ENCODE measurements around the gene ITGA1. TPM values are rescaled to one million over a fixed set of nuclear protein-coding genes. Genes with fewer than 3 reads are reported as not detected.

Gene ITGA1
- total RNA-seq, 4 donors from 2014 or later, result 228 to 302 (median 235) TPM

DNA sequence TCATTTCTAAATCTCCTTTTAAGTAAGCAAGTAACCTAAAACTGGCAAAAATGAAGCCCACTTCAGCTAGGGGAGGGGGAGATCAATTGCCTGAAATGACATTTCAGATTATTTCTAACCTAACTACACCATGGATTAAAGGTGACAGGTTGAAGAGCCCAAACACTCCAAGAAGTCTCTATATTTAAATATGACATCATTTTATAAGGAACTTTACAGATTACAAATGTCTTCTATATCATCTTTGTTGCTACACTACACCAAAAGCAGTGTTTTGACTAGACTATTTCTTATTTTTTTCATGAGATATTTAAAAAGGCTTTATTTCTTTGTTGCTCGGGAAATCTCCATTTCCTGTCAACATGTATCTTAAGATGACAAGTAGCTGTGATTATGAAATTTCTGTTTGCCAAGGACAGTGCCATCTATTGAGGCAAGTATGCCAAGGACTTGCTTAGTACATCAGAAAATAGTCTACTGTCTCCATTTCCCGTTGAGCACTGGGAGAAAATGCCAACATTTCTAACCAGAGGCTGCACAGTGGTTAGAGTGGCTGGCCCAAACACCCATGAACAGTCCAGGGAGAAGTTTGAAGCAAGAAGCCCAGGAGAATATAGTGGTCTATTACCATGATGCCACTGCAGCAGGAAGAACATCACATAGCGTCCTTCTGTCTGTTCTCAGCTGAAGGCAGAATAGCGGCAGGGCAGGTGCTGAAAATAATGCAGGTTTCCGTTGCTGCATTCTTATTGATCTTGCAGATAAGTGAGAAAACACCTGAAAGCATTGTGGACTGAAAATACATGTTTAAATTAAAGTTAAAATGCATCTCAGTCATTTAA lies 108.1 kb downstream of the ITGA1 start:
- Histone ChIP-seq H3K27me3 (no peaks in the 10 kb centered on the region), H3K9me3 (no peaks in the 10 kb centered on the region), H3K27ac (replicated peaks in 1 of 4) (peak overlapping the region; percentile 53 to 72 (median 65)), H3K4me1 (peaks cover 19 to 72% (median 57%) of the 10 kb centered on the region in 4 donors), H3K36me3 (peaks cover 15 to 45% (median 25%) of the 10 kb centered on the region in 4 donors), H3K4me3 (no peak overlapping the region)
- 79% methylated on average over 5 of the region's 5 CpGs for WGBS
- no peak for DNase-seq (ENCODE audit: extremely low spot score)
- intact Hi-C loops (cut with DNase I), result loop anchor here (10.0 kb wide), 1 partner anchor 101 kb away; no protein-coding TSS in a partner anchor
- TF ChIP-seq POLR2A (IDR thresholded peaks at IDR 0.05; ENCODE audit: low read depth) (no peak), EP300 (IDR thresholded peaks at IDR 0.05) (no peak), POLR2AphosphoS5 (IDR thresholded peaks at IDR 0.05) (no peak)
- TF ChIP-seq, protein P1, sequence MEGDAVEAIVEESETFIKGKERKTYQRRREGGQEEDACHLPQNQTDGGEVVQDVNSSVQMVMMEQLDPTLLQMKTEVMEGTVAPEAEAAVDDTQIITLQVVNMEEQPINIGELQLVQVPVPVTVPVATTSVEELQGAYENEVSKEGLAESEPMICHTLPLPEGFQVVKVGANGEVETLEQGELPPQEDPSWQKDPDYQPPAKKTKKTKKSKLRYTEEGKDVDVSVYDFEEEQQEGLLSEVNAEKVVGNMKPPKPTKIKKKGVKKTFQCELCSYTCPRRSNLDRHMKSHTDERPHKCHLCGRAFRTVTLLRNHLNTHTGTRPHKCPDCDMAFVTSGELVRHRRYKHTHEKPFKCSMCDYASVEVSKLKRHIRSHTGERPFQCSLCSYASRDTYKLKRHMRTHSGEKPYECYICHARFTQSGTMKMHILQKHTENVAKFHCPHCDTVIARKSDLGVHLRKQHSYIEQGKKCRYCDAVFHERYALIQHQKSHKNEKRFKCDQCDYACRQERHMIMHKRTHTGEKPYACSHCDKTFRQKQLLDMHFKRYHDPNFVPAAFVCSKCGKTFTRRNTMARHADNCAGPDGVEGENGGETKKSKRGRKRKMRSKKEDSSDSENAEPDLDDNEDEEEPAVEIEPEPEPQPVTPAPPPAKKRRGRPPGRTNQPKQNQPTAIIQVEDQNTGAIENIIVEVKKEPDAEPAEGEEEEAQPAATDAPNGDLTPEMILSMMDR (IDR thresholded peaks at IDR 0.05), result no peak

DNA sequence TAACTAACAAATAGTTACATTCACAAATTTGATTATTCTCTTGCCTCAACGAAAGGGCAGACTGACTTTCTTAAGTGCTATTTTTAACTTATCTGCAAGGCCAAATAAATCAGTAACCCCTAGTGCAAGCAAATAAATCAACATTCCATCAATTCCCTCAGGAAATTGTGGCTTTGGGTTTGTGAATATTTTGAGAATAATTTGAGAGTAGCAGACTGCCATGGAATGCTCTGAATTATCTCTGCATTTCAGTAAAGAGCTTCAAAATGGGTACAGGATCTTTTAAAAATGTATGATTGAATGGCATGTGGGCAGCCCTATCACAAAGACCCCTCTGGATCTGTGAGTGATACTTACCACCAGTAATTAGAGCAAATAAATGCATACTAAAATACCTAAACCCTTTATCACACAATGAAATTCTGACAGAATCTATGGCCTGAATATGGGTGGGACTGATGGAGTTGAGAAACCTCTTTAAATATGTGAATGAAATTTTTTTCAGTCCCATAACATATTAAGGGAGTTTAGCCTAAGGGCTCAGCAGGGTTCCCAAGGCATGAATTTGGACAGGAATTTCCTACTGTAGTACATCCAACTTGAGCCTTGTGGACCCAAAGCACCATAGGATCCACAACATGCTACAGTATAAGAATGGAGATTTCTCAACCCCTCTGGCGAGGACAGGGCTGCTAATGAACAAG lies 109.0 kb downstream of the ITGA1 start:
- no peak for DNase-seq (ENCODE audit: extremely low spot score)
- Histone ChIP-seq H3K9me3 (no peaks in the 10 kb centered on the region), H3K27me3 (no peaks in the 10 kb centered on the region), H3K4me3 (no peak overlapping the region), H3K4me1 (peaks cover 19 to 72% (median 57%) of the 10 kb centered on the region in 4 donors), H3K27ac (replicated peaks in 1 of 4) (peak overlapping the region in 3 of 4 donors; percentile 53 to 72 (median 67)), H3K36me3 (peaks cover 19 to 51% (median 28%) of the 10 kb centered on the region in 4 donors)
- intact Hi-C loops (cut with DNase I), result loop anchor here (10.0 kb wide), 1 partner anchor 102 kb away; no protein-coding TSS in a partner anchor
- WGBS, result 63% methylated on average over 2 of the region's 2 CpGs
- TF ChIP-seq POLR2AphosphoS5 (IDR thresholded peaks at IDR 0.05) (no peak), EP300 (IDR thresholded peaks at IDR 0.05) (no peak), POLR2A (IDR thresholded peaks at IDR 0.05; ENCODE audit: low read depth) (no peak)
- TF ChIP-seq, protein P1 (IDR thresholded peaks at IDR 0.05), result no peak

DNA sequence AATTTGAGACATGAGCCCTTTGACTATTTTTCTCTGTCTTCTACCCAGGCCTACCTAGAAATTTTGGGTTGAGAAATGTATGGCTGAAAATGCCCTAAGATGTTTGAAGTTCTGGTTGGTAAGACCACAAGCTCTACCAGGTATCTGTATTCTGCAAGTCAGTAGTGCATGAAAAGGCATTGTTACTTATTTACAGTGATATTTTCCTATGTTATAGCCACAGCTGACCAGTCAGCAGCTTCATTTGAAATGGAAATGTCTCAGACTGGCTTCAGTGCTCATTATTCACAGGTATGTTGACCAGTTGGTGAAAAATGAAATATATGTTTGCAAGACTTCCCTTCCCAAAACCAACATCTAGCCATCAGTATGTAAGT lies 109.5 kb downstream of the ITGA1 start:
- Histone ChIP-seq H3K4me3 (no peak overlapping the region), H3K27ac (replicated peaks in 1 of 4) (peak overlapping the region in 2 of 4 donors; percentile 20 to 67), H3K27me3 (no peaks in the 10 kb centered on the region), H3K4me1 (peaks cover 19 to 69% (median 54%) of the 10 kb centered on the region in 4 donors), H3K36me3 (peaks cover 19 to 54% (median 28%) of the 10 kb centered on the region in 4 donors), H3K9me3 (no peaks in the 10 kb centered on the region)
- no peak for DNase-seq (ENCODE audit: extremely low spot score)
- TF ChIP-seq, protein P1 (IDR thresholded peaks at IDR 0.05), result no peak
- TF ChIP-seq POLR2AphosphoS5 (IDR thresholded peaks at IDR 0.05) (no peak), EP300 (IDR thresholded peaks at IDR 0.05) (no peak), POLR2A (IDR thresholded peaks at IDR 0.05; ENCODE audit: low read depth) (no peak)
- intact Hi-C loops (cut with DNase I), result loop anchor here (10.0 kb wide), 1 partner anchor 102 kb away; no protein-coding TSS in a partner anchor

DNA sequence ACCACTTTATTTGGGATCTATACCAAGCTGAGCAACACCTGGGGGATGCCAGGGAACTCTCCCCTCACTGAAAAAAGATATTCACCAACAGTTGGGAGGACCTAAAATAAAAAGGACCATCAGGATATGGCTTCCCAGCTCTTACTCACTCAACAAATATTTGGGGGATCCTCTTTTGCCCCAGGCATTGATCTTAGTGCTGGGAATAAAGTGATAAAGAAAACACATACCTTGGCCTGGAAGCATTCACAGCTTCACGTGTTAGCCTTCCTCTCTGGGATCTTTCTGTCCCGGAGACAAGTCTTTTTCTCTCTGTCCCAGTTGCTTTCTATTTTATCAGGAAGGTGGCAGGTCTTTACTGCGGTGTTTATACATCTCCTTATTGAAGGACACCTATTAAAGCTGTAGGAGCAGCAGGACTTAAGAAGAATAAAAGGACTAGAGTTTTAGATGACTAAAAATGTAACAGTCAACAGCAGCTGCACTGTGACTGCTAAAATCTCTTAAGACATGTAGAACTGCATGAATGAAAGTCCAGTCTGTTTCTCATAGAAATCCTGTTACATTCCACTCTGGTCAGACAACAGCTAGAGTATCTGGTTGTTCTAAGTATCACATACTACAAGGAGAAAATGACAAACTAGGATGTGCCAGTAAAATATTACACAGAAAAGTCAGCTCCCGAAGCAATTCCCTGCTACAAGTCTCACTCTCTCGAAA lies 111.4 kb downstream of the ITGA1 start:
- Histone ChIP-seq H3K9me3 (no peaks in the 10 kb centered on the region), H3K4me3 (no peak overlapping the region), H3K36me3 (peaks cover 26 to 72% (median 42%) of the 10 kb centered on the region in 4 donors), H3K27me3 (no peaks in the 10 kb centered on the region), H3K27ac (replicated peaks in 1 of 4) (peak overlapping the region in 3 of 4 donors; percentile 32 to 59 (median 44)), H3K4me1 (peaks cover 14 to 50% (median 35%) of the 10 kb centered on the region in 4 donors)
- intact Hi-C loops (cut with DNase I), result loop anchor here (10.0 kb wide), 1 partner anchor 104 kb away; no protein-coding TSS in a partner anchor
- 56% methylated on average over 5 of the region's 5 CpGs for WGBS
- no peak for DNase-seq (ENCODE audit: extremely low spot score)
- TF ChIP-seq POLR2A (IDR thresholded peaks at IDR 0.05; ENCODE audit: low read depth), result no peak
- TF ChIP-seq, protein P1 (IDR thresholded peaks at IDR 0.05), result no peak
- TF ChIP-seq EP300 (IDR thresholded peaks at IDR 0.05), result no peak
- no peak for TF ChIP-seq POLR2AphosphoS5 (IDR thresholded peaks at IDR 0.05)
